Activated CD8-positive, alpha-beta memory T cell treated with anti-CD3 and anti-CD28 coated beads, Interleukin-2, amount 50 U/mL, for 24 hours (primary cell): ENCODE measurements around the gene GSDMA.
"Not testable (repeated sequence)": the region's sequence is repeated elsewhere in the genome, so short reads cannot be mapped to it uniquely, and the experiment has no call there.

Experiments used
- DNase-seq: peaks from one replicate; pipeline ENCODE4 v3.0.0-alpha.2; 2020; ENCODE audit errors: extremely low read depth

The GSDMA gene

GRCh38 chr17:39996162-39996561, 33.4 kb downstream of the GSDMA start:
- DNase-seq, result no peak

GRCh38 chr17:39996800-39997199, 34.0 kb downstream of the GSDMA start:
- no peak for DNase-seq

- DNase-seq, result no peak
Measured at GRCh38 chr17:39997543-39997942, 34.7 kb downstream of the GSDMA start.

DNA sequence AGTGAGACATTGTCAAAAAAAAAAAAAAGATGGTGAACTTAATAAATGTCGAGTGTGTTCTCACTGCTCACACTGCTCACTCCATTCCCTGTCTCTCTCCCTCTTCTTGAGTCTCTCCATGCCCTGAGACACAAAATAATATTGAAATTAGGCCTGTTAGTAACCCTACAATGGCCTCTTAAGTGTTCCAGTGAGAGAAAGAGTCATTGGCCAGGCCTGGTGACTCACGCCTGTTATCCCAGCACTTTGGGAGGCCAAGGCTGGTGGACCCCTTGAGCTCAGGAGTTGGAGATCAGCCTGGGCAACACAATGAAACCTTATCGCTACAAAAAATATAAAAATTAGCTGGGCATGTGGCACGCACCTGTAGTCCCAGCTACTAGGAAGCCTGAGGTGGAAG, 36.3 kb downstream of the GSDMA start:
- DNase-seq, result no peak

DNA sequence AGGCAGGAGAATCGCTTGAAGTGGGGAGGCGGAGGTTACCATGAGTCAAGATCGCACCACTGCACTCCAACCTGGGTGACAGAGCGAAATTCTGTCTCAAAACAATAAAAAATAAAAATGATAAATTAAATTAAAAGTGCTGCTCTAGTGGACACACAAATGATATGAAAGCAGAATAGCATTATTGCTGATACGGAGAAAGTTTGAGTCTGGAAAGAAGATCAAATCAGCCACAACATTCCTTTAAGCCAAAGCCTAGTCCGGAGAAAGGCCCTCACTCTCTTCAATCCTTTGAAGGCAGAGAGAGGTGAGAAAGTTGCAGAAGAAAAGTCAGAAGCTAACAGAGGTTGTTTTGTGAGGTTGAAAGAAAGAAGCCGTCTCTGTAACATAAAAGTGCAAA, 37.4 kb downstream of the GSDMA start:
- no peak for DNase-seq

DNA sequence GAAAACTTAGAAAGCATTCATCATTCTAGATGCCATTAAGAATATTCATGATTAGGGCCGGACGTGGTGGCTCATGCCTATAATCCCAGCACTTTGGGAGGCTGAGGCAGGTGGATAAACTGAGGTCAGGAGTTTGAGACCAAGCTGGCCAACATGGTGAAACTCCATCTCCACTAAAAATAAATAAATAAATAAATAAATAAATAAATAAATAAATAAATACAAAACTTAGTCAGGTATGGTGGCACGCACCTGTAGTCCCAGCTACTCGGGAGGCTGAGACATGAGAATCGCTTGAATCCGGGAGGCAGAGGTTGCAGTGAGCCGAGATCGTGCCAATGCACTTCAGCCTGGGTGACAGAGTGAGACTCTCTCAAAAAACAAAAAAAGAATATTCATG, 38.5 kb downstream of the GSDMA start:
- DNase-seq, result not testable (repeated sequence)

DNA sequence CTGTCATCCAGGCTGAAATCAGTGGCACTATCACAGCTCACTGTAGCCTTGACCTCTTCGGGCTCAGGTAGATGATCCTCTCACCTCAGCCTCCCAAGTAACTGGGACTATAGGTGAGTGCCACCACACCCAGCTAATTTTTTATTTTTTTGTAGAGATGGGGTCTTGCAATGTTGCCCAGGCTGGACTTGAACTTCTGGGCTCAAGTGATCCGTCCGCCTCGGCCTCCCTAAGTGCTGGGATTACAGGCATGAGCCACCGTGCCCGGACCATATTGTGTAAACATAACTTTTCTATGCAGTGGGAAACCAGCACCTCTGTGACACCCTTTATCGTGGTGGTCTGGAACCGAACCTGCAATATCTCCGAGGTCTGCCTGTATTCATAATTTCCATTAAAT, 41.3 kb downstream of the GSDMA start:
- DNase-seq, result no peak

DNA sequence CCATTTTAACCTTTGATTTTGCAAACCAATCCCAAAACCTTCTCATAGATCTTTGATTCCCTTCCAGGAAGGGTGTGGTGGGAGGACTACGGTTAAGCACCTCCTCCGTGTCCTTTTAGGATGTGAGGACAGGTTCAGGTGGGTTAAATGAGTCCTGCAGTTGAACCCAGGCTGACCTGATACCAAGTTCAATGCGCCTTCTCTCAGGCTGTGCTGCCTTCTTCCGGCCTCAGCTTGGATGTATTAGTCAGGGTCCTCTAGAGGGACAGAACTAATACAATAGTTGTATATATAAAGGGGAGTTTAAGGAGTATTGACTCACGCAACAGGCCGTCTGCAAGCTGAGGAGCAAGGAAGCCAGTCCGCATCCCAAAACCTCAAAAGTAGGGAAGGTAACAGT, 41.9 kb downstream of the GSDMA start:
- no peak for DNase-seq

GRCh38 chr17:40005520-40005919, 42.7 kb downstream of the GSDMA start:
- DNase-seq, result no peak

GRCh38 chr17:40010946-40011500, 48.2 kb downstream of the GSDMA start:
- DNase-seq, result not testable (repeated sequence)

GRCh38 chr17:40012017-40012647, 49.3 kb downstream of the GSDMA start:
- DNase-seq, result not testable (repeated sequence)

DNA sequence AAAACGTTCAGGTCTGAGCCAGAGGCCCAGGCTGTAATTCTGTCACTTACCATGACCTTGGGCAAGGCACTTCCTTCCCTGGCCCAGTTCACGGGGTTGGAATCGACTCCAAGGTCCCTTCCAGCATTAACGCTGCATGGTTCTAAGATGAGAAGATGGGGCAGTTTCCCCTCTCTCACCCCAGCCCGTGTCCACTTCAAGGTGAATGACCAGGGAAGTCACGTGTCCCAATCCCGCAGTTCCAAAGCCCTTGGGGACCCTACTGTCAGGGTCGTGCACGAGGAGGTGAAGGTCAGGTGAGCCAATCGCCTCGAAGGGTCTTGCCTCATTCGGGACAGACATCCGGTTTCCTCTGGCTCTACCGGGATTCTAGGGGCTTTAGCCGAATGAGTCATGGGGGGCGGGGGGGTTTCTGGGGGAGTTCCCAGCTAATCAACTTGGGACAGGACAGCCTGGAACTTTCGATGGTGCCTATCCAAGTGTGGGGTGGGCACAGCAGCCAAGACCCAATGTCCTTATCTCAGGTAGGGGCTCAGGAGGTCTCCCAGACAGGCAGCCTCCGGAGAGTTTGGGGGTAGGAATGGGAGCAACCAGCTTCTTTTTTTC, 51.7 kb downstream of the GSDMA start:
- DNase-seq, result no peak

DNA sequence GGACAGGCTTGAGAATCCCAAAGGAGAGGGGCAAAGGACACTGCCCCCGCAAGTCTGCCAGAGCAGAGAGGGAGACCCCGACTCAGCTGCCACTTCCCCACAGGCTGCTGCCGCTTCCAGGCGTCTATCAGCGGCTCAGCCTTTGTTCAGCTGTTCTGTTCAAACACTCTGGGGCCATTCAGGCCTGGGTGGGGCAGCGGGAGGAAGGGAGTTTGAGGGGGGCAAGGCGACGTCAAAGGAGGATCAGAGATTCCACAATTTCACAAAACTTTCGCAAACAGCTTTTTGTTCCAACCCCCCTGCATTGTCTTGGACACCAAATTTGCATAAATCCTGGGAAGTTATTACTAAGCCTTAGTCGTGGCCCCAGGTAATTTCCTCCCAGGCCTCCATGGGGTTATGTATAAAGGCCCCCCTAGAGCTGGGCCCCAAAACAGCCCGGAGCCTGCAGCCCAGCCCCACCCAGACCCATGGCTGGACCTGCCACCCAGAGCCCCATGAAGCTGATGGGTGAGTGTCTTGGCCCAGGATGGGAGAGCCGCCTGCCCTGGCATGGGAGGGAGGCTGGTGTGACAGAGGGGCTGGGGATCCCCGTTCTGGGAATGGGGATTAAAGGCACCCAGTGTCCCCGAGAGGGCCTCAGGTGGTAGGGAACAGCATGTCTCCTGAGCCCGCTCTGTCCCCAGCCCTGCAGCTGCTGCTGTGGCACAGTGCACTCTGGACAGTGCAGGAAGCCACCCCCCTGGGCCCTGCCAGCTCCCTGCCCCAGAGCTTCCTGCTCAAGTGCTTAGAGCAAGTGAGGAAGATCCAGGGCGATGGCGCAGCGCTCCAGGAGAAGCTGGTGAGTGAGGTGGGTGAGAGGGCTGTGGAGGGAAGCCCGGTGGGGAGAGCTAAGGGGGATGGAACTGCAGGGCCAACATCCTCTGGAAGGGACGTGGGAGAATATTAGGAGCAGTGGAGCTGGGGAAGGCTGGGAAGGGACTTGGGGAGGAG, 52.5 kb downstream of the GSDMA start, which contains the start of gene CSF3:
CSF3 (plus strand) TSS at position 436 of the 993 bp plus-strand sequence; CDS start at position 471, 35 bp downstream.
- no peak for DNase-seq

GRCh38 chr17:40015998-40016985, 53.5 kb downstream of the GSDMA start:
- DNase-seq, result no peak

GRCh38 chr17:40017422-40018080, 54.7 kb downstream of the GSDMA start:
- DNase-seq, result no peak

DNA sequence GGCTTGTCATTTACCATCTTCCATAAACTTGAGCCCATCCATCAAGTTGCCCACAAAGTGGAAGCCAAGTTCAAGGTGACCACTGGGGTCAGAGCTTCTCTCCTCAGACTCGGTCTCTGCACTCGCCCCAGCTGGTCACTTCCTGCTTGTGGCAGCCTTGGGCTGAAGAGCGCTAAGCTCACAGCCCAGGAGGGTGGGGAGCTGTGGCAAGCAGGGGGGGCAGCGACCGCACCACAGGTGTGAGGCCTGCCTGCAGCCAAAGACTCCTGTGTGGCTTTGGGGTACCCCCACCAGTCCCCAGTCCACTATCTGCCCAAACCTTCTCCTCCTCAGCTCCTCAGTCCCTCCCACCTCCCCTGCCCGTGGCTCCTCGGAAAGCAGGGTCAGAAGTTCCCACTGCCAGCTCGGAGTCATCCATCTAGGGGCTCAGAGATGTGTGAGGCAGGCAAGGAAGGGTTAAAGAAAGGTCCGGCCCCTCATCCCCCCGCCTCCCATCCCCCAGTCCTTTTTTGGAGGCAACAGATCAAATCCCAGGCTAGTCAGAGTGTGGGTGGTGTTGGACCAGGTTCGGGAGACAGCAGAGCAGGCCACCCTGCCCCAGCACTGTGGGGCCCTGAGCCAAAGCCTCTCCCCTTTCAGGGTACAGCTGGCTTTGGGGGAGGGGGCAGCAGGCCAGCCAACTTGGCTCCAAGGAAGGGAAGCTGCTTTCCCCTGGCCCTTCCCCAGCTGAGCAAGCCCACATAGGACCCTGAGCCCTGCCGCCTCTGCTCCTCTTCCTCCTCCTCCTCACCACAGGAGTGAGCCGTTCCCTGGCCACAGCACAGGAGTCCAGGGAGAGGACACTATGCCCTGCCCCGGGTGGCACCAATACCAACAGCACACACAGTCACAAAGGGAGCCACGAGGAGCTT, 55.7 kb downstream of the GSDMA start:
- DNase-seq, result no peak

- DNase-seq, result no peak
Measured at GRCh38 chr17:40019140-40019991, 56.6 kb downstream of the GSDMA start.

DNA sequence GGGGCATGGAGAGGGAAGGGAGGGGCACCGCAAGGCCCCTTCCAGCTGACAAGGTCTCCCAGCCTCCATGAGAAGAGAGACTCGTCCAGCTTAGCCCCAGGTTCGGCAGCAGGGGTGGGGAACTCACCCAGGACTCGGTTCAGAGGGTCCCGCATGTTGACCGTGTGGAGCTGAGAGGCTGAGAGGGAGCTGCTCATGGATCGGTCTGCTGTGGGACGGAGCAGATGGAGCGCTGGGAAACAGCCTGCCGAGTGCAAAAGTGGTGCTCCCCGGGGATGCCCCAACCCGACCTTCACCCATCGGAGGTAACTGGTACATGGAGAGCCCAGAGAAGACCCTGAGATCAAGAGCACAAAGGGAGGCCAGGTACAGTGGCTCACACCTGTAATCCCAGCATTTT, 57.3 kb downstream of the GSDMA start:
- no peak for DNase-seq
